Inferior parietal cortex (tissue), 1 donor: ENCODE results near the gene IGDCC3.

Experiments used
- DNase-seq: peaks from one replicate; pipeline ENCODE4 v3.0.0-alpha.2; 2016; ENCODE audit errors: extremely low spot score

The IGDCC3 gene

GRCh38 chr15:65344214-65344913 is 33.4 kb downstream of the IGDCC3 start:
- no peak for DNase-seq

DNA sequence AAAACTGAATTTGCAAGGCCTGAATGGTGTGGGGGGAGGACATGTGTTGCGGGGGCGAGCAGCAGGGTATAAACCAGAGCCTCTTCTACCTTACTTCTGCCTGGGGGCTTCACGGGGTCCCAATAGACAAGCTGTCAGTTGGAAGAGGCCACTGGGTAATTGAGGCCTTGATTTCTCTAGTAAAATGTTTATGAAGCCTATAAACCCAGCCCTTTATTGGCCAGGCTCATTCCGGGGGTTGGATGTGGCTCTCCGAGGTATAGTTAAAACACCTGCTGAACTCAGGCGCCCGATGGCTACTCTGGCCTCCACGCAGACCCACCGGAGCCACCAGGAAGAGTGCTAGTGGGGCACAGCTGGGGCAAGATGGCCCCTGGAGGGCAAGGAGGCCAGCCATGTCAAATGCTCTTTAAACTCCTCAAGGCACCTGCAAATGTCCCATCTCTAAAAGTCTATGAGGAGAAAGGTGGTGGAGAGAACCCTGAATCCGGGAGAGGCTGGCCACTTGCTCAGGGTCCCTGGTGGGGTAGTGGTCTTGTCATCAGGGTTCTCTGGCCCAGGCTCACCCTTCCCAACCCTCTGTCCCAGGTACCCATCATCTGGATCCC is 34.3 kb downstream of the IGDCC3 start:
- DNase-seq = no peak

GRCh38 chr15:65342493-65342892 is 35.3 kb downstream of the IGDCC3 start:
- no peak for DNase-seq

- no peak for DNase-seq
Measured at GRCh38 chr15:65339920-65340319, 37.9 kb downstream of the IGDCC3 start.

GRCh38 chr15:65339416-65339815 is 38.4 kb downstream of the IGDCC3 start:
- no peak for DNase-seq

GRCh38 chr15:65338823-65339222 is 39.0 kb downstream of the IGDCC3 start:
- DNase-seq = no peak

DNA sequence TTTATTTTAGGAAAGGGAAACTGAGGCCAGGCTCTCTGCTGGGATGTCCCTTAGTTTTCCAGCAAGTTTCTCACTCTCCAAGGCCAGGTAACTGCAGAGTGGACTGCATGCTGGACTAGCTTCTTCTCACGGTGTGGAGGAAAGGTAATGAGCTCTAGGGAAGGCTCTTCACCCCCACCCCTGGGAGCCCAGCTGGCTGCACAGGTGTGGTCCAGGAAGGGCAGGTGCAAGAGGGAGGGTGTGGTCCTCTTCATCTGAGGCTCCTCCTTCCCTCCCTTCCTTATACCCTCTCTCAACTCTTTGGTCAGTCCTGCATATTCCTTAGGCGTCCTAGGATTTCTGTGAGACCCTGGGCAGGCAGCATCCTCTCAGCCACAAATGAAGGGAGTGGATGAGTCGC is 39.4 kb downstream of the IGDCC3 start:
- DNase-seq = no peak

DNA sequence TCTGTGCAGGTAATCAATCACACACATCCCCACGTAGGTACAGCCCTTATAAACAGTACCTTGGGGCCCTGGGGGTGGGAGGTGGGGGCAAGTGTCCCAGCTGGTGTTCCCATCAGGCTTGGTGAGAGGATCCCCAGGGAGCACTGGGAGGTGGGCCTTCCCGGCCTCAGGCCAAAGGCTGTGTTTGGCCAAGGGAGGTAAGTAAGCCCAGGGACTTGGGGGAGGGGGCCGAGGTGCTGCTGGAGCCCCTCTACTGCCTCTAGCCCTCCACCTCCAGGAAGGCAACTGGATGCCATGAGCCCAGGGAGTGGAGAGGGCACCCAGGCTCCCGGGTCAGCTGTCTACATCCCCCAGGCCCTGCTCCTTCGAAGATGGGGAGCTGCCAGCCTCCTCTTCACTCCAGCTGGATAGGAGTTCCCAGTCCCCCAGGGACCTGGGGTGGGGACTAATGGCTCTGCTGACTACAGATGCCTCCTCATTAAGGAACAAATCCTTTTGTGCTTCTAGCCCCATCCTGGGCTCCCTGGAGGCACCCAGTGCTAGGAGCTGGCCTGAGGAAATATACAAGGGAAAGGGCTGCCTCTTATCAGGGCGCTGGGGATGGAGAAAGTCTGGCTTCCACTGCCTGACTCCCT is 40.2 kb downstream of the IGDCC3 start:
- no peak for DNase-seq

DNA sequence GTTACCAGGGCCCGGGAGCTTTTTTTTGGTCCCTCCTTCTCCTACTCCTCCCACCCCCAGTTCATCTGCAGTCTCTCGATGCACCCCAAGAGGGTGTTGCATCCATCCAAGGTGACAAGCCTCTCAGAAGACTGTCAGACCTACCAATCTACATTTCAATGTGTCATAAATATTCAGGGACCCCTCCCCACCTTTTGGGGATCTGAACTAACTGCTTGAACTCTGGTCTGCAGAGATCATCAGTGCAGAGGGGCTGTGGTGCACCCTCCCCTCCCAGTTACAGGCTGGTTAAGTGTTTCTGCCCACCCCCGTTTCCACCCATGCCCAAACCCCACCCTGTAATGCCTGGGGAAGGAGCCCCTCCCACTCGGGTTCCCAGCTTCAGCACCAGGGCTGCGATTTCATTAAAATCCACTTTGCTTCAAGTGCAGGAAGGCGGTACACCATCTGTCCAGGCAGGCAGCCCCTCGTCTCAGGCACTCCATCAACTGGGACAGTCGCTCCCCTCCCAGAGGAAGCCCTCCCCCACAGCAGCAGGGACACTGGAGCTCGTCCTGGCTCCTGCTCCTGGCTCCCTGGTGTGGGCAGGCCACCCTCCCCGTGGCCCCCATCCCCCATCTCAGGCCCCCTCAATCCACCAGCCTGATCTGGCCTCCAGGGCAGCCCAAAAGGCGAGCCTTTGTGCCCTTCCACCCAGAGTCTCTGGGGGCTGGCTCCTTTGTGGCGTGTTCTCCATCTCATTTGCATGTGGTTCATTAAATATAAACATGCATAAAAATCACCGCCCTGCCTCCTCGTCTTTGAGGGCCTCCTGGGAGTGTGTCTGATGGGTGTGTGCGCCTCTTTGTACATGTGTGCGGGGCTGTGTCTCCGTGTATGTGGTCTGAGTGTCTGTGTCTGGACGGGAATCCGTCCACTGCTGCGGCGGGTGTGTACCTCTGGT is 41.0 kb downstream of the IGDCC3 start:
- DNase-seq = no peak

- no peak for DNase-seq
Measured at GRCh38 chr15:65335278-65336055, 42.3 kb downstream of the IGDCC3 start.

GRCh38 chr15:65334586-65335231 is 43.1 kb downstream of the IGDCC3 start:
- no peak for DNase-seq

DNA sequence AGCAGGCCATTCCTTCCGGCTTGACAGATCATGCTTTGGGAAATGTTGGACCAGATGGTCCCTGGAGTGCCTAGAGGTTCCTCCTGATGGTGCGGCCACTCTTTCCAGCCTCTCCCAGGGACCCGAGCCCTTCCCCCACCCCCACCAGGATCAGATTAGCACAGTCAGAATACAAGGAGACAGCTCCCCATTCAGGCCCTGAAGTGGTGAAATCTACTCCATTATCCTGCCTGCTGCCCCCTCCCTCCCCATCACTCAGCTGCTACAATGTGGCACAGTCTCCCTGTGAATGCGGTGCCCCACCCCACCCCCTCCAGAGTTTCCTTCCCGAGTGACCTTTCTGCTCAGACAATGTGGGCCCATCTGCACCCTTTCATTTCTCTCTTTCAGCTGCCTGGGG is 43.9 kb downstream of the IGDCC3 start:
- no peak for DNase-seq

DNA sequence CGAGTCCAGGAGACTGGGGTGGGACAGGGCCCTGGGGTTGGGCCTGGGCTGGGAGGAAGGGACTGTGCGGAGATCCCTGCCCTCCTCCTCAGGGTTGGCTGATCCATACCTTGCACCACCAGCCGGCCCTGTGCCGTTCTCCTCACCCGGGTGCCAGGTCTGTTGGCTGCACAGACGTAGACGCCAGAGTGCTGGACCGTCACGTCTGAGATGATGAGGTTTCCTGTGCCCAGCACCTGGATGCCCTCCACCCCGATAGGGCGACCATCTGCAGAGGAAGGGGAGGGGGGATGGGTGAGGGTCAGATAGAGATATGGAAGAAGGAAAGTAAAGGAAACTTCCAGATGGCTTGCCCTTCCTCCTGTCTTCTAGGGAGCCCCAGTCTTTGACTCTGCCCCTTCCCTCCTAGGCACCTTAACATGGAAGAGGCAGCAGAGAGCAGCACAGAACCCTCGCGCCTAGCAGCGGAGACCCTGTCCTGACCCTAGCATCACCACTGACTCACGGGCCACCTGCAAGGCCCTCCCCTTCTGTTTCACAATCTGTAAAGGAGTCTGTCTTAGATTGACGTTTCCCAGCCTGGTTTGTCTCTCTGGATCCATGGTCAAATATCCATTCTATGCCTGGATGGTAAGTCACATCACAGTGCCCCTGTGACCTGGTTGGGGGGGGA is 44.5 kb downstream of the IGDCC3 start:
- no peak for DNase-seq

DNA sequence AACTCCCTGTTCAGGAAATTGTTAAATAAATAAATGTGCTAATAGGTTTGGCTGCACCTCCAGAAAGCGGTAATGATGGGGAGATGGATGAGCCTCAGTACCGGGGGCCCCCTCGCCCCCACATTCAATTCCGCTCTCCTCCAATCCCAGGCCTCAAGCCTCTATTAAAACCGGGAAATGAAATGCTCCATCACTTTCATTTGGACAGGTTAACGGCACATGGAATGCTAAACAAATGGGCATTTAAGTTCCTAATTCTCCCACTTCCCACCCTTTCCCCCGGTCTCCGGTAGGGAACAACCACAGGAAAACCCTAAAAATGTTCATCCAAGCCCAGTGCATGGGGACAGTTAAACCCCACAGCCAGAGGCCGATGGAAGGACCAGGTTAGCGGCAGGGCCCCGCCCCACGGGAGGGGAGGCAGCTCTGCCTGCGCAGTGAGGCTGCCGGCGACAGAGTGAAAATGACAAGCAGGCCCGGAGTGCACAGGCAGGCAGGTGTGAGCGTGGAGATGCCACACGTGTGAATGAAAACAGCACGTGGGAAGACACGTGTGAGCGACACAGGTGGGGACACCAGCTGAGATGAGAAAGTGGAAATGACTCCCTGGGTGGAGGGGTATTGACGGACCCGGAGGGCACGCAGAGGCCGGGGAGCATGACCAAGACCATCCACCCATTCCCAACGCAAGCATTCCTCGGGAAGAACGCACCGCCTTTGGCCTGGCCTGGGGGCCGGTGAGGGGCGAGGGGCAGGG is 45.2 kb downstream of the IGDCC3 start:
- no peak for DNase-seq

GRCh38 chr15:65331811-65332210 is 46.0 kb downstream of the IGDCC3 start:
- DNase-seq = no peak

DNA sequence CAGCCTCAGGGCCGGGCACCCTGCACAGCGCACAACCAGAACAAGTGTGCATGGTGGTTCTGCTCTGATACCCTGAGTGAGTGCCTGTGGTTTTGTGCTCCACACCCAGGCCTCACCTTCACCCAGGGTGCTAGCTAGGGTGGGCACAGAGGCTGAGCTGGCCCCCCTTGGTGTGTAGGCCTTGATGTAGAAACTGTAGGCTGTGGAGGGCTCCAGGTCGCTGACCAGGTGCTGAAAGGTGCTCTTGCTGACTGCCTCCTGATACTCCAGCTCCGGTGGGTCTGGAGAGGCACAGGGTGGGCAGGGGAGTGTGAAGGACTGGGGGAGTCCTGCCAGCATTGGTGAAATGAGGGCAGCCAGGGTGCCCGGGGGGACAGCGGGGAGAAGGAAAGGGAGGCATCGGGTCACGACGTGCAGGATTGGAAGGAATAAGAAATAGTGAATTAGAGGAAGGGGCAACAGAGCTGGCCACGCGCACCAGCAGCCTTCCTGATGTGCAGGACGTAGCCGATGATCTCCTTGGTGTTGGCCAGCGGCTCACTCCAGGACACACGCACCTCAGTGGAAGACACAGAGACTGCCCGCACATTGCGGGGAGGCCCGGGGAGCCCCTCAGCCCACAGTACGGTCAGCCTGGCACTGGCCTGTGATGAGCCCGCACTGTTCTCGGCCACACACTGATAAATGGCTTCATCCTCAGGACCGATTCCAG is 46.7 kb downstream of the IGDCC3 start:
- DNase-seq = no peak

DNA sequence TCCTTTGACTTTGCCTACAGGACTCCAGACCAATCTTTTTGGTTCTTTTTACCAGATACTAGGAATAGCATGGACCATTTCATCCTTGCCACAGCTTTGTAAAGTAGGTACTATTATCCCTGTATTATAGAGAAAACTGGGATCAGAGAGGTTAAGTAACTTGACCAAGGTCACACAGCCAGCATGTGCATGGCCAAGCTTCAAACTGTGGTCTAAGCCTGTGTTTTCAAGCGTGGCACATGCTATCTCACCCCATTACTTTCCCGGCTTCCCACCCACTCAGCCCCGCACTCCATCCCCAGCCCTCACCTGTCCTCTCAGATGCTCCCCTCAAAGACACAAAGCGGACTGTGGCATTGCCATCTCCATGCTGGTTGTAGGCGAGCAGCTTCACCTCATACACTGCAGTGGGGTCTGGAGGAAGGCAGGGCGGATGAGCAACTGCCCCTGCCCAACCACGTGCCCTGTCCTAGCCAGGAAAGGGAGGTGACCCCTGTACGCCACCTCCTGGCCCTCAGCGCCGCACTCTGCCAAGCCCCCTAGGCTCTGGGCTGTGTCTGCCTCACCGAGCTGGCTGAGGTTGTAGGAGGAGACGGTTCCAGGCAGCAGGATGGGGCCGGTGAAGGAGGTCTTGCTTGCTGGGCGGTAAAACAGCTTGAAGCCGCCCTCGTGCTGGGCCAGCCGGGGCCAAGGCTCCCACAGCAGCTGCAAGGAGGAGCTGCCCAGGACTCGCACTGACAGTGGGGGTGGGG is 47.6 kb downstream of the IGDCC3 start:
- no peak for DNase-seq
